Nephron progenitor cell (in vitro differentiated cells): ENCODE data around the gene BRK1.
"Not testable (repeated sequence)": the region's sequence is repeated elsewhere in the genome, so short reads cannot be mapped to it uniquely, and the experiment has no call there.

Experiments
- DNase-seq: peaks from one replicate; pipeline ENCODE4 v3.0.0; 2021
- H3K27ac Mint-ChIP-seq: 2 replicates; pipeline ENCODE4 v1.8.0; 2021; ENCODE audit warnings: mild to moderate bottlenecking, moderate library complexity, mixed read lengths
- H3K27me3 Mint-ChIP-seq: 2 replicates; pipeline ENCODE4 v1.8.0; 2021; ENCODE audit warnings: mild to moderate bottlenecking, low read depth, mixed read lengths; ENCODE audit not compliant: poor library complexity
- H3K36me3 Mint-ChIP-seq: 2 replicates; pipeline ENCODE4 v1.8.0; 2021; ENCODE audit warnings: low read depth, mixed read lengths
- H3K4me1 Mint-ChIP-seq: 2 replicates; pipeline ENCODE4 v1.8.0; 2021; ENCODE audit warnings: mixed read lengths
- H3K4me3 Mint-ChIP-seq: 2 replicates; pipeline ENCODE4 v1.8.0; 2021; ENCODE audit warnings: mild to moderate bottlenecking, moderate library complexity, mixed read lengths
- H3K9me3 Mint-ChIP-seq: 2 replicates; pipeline ENCODE4 v1.8.0; 2021; ENCODE audit warnings: mild to moderate bottlenecking, moderate library complexity, mixed read lengths
- TF ChIP-seq, protein P1 (sequence below): fragments of 200-600 bp; sonication (generic); IDR thresholded peaks from 2 replicates; pipeline ENCODE4 v1.5.0; 2021; ENCODE audit warnings: antibody characterized with exemption

Gene BRK1

GRCh38 chr3:10116138-10116460, 624 bp downstream of the BRK1 start:
- H3K4me3 Mint-ChIP-seq: peak overlapping the region; percentile 100
- peaks cover 21% of the 10 kb centered on the region for H3K4me1 Mint-ChIP-seq
- DNase-seq: no peak
- H3K27ac Mint-ChIP-seq: peak overlapping the region; percentile 97
- H3K9me3 Mint-ChIP-seq: no peaks in the 10 kb centered on the region
- peaks cover 4% of the 10 kb centered on the region for H3K27me3 Mint-ChIP-seq
- peaks cover 16% of the 10 kb centered on the region for H3K36me3 Mint-ChIP-seq
- TF ChIP-seq, protein P1, sequence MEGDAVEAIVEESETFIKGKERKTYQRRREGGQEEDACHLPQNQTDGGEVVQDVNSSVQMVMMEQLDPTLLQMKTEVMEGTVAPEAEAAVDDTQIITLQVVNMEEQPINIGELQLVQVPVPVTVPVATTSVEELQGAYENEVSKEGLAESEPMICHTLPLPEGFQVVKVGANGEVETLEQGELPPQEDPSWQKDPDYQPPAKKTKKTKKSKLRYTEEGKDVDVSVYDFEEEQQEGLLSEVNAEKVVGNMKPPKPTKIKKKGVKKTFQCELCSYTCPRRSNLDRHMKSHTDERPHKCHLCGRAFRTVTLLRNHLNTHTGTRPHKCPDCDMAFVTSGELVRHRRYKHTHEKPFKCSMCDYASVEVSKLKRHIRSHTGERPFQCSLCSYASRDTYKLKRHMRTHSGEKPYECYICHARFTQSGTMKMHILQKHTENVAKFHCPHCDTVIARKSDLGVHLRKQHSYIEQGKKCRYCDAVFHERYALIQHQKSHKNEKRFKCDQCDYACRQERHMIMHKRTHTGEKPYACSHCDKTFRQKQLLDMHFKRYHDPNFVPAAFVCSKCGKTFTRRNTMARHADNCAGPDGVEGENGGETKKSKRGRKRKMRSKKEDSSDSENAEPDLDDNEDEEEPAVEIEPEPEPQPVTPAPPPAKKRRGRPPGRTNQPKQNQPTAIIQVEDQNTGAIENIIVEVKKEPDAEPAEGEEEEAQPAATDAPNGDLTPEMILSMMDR: no peak

- peak overlapping the region; percentile 100 for H3K4me3 Mint-ChIP-seq
- TF ChIP-seq, protein P1: no peak
- H3K27me3 Mint-ChIP-seq: peaks cover 1% of the 10 kb centered on the region
- H3K27ac Mint-ChIP-seq: no peak overlapping the region
- no peaks in the 10 kb centered on the region for H3K9me3 Mint-ChIP-seq
- peaks cover 21% of the 10 kb centered on the region for H3K4me1 Mint-ChIP-seq
- peaks cover 21% of the 10 kb centered on the region for H3K36me3 Mint-ChIP-seq
- DNase-seq: no peak
Measured at GRCh38 chr3:10116928-10117327, 1.5 kb downstream of the BRK1 start.

GRCh38 chr3:10119376-10119775, 3.9 kb downstream of the BRK1 start:
- H3K36me3 Mint-ChIP-seq: peaks cover 42% of the 10 kb centered on the region
- no peak for DNase-seq
- TF ChIP-seq, protein P1: no peak
- H3K27ac Mint-ChIP-seq: no peak overlapping the region
- peaks cover 6% of the 10 kb centered on the region for H3K9me3 Mint-ChIP-seq
- H3K4me3 Mint-ChIP-seq: no peak overlapping the region
- H3K27me3 Mint-ChIP-seq: no peaks in the 10 kb centered on the region
- peaks cover 21% of the 10 kb centered on the region for H3K4me1 Mint-ChIP-seq

DNA sequence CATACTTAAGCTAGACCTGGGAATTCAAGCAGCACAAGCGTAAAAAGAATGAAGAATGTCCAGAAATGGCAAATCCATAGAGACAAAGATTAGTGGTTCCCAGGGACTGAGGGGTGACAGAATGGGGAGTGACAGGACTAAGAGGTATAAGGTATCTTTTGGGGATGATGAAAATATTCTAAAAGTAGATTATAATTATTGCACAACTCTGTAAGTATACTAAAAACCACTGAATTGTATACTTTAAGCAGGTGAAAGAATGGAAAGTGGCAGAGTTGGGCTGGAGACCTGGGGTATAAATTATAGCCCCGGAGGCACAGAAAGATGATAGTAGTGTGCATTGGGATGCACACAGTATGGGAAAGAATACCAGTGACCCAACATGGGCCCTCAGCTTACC, 5.6 kb downstream of the BRK1 start:
- TF ChIP-seq, protein P1: no peak
- H3K27me3 Mint-ChIP-seq: no peaks in the 10 kb centered on the region
- H3K27ac Mint-ChIP-seq: no peak overlapping the region
- peaks cover 13% of the 10 kb centered on the region for H3K4me1 Mint-ChIP-seq
- no peak for DNase-seq
- peaks cover 11% of the 10 kb centered on the region for H3K9me3 Mint-ChIP-seq
- H3K36me3 Mint-ChIP-seq: peaks cover 56% of the 10 kb centered on the region
- no peak overlapping the region for H3K4me3 Mint-ChIP-seq

- Mint-ChIP-seq H3K9me3 (peaks cover 11% of the 10 kb centered on the region), H3K4me1 (peaks cover 5% of the 10 kb centered on the region), H3K4me3 (no peak overlapping the region), H3K27me3 (no peaks in the 10 kb centered on the region), H3K36me3 (peaks cover 73% of the 10 kb centered on the region), H3K27ac (no peak overlapping the region)
- DNase-seq: no peak
- TF ChIP-seq, protein P1: no peak
Measured at GRCh38 chr3:10122724-10123123, 7.2 kb downstream of the BRK1 start.

DNA sequence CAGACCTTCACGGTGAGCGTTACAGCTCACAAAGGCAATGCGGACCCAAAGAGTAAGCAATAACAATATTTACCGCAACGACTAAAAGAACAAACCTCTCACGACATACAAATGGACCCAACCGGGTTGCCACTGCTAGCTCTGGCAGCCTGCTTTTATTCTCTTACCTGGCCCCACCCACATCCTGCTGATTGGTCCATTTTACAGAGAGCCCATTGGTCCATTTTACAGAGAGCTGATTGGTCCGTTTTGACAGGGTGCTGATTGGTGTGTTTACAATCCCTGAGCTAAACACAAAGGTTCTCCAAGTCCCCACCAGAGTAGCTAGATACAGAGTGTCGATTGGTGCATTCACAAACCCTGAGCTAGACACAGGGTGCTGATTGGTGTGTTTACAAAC, 20.4 kb downstream of the BRK1 start:
- H3K4me3 Mint-ChIP-seq: not testable (repeated sequence)

More for the DNA sequence above, 20.4 kb downstream of the BRK1 start:
- DNase-seq, H3K4me1 Mint-ChIP-seq, H3K36me3 Mint-ChIP-seq, H3K27ac Mint-ChIP-seq, H3K9me3 Mint-ChIP-seq: not testable (repeated sequence)
- H3K27me3 Mint-ChIP-seq: peaks cover 19% of the 10 kb centered on the region
